Endothelial cell of umbilical vein (primary cell): ENCODE results near the gene NCS1. TPM values are rescaled to one million over a fixed set of nuclear protein-coding genes. Genes with fewer than 3 reads are reported as not detected.

Experiments
- BruUV-seq: library from RNA; stranded (reverse); fragments of 400-500 nt; replicated peaks from 2 replicates; lab custom pipeline; 2021; lab: Mats Ljungman, UMichigan
- CTCF ChIA-PET: fragments of 300-600, 350-600 bp; sonication (Branson Sonifier 250); formaldehyde crosslinking; loops from one replicate; lab custom pipeline; 2021; ENCODE audit warnings: antibody characterized with exemption, inconsistent platforms; lab: Charles Lee
- POLR2A ChIA-PET: fragments of 300-600, 350-600 bp; sonication (Branson Sonifier 250); formaldehyde crosslinking; loops from one replicate; lab custom pipeline; 2021; ENCODE audit warnings: antibody characterized with exemption, inconsistent platforms; lab: Charles Lee
- DNase-seq: peaks from one replicate; pipeline ENCODE4 v3.0.0-alpha.2; 2011; ENCODE audit warnings: low read depth, low spot score
- FAIRE-seq: peaks from 2 replicates; lab custom pipeline; 2011; peaks lifted over from hg19 to GRCh38; lab: Jason Lieb, UNC
- H2AFZ ChIP-seq: 2 replicates; pipeline ENCODE4 v1.6.0; 2012; ENCODE audit warnings: low read depth, low read length, control low read depth, inconsistent platforms
- H3K27ac ChIP-seq: 2 replicates; pipeline ENCODE4 v1.5.1; 2011; ENCODE audit warnings: low read depth, mild to moderate bottlenecking, control low read depth, low read length, moderate library complexity; ENCODE audit not compliant: insufficient read depth
- H3K27me3 ChIP-seq, 2 experiments: 2 replicates each; pipeline versions ENCODE4 v1.6.0 to v1.6.1; 2011; ENCODE audit warnings: low read length in 2 of 2, mixed read lengths in 1 of 2; ENCODE audit not compliant: control insufficient read depth in 2 of 2, insufficient read depth in 2 of 2
- H3K36me3 ChIP-seq, 2 experiments: 2 replicates in 1 of 2; 3 replicates in 1 of 2; pipeline ENCODE4 v1.5.1; 2011; ENCODE audit warnings: low read length in 2 of 2, mild to moderate bottlenecking in 1 of 2, moderate library complexity in 1 of 2; ENCODE audit not compliant: control insufficient read depth in 2 of 2, insufficient read depth in 2 of 2; ENCODE audit errors: extremely low read depth in 1 of 2
- H3K4me1 ChIP-seq: 3 replicates; pipeline ENCODE4 v1.5.1; 2011; ENCODE audit warnings: mild to moderate bottlenecking, low read length; ENCODE audit not compliant: control insufficient read depth, insufficient read depth; ENCODE audit errors: extremely low read depth
- H3K4me2 ChIP-seq: 2 replicates; pipeline ENCODE4 v1.6.1; 2011; ENCODE audit warnings: low read length, control low read depth, mixed read lengths; ENCODE audit not compliant: insufficient read depth
- H3K4me3 ChIP-seq, 3 experiments: fragments of 200-600 bp in 1 of 3; sonication (generic), shearing (Covaris generic) in 1 of 3; replicated peaks in 1 of 3; 2 replicates each; pipeline ENCODE4 v1.5.1; 2011 to 2016; ENCODE audit warnings: control low read depth in 3 of 3, low read length in 3 of 3, mild to moderate bottlenecking in 2 of 3, inconsistent platforms in 1 of 3, low read depth in 1 of 3, moderate library complexity in 1 of 3; ENCODE audit not compliant: insufficient read depth in 1 of 3
- H3K79me2 ChIP-seq: 2 replicates; pipeline ENCODE4 v1.6.0; 2012; ENCODE audit warnings: low read length, inconsistent platforms; ENCODE audit not compliant: control insufficient read depth, insufficient read depth
- H3K9ac ChIP-seq: replicated peaks from 2 replicates; pipeline ENCODE3; 2011; ENCODE audit warnings: low read length, control low read depth; ENCODE audit not compliant: insufficient read depth; ENCODE audit errors: extremely low read depth
- H3K9me1 ChIP-seq: replicated peaks from 3 replicates; pipeline ENCODE4 v1.6.0; 2011; ENCODE audit warnings: mild to moderate bottlenecking, low read length; ENCODE audit not compliant: control insufficient read depth, insufficient read depth; ENCODE audit errors: extremely low read depth
- H3K9me3 ChIP-seq: replicated peaks from 2 replicates; pipeline ENCODE4 v1.5.1; 2012; ENCODE audit warnings: low read length, inconsistent platforms; ENCODE audit not compliant: control insufficient read depth, insufficient read depth
- H4K20me1 ChIP-seq: replicated peaks from 2 replicates; pipeline ENCODE3; 2011; ENCODE audit warnings: mild to moderate bottlenecking, low read length; ENCODE audit not compliant: control insufficient read depth, insufficient read depth; ENCODE audit errors: extremely low read depth
- CTCF ChIP-seq, 2 donors: IDR thresholded peaks; 1 replicate in 1 of 2; 2 replicates in 1 of 2; pipeline ENCODE4 v1.5.1; 2011; ENCODE audit warnings: low read length in 2 of 2, mild to moderate bottlenecking in 2 of 2, moderate library complexity in 2 of 2, control low read depth in 1 of 2, inconsistent platforms in 1 of 2, low read depth in 1 of 2; ENCODE audit not compliant: insufficient read depth in 1 of 2; ENCODE audit errors: extremely low read depth in 1 of 2
- EZH2 ChIP-seq: IDR thresholded peaks from 2 replicates; pipeline ENCODE4 v1.6.1; 2012; ENCODE audit warnings: borderline replicate concordance, low read depth, mild to moderate bottlenecking, moderate library complexity, low read length, inconsistent platforms; ENCODE audit not compliant: severe bottlenecking
- FOS ChIP-seq: IDR thresholded peaks from 2 replicates; pipeline ENCODE4 v1.6.1; 2011; ENCODE audit warnings: mild to moderate bottlenecking, low read length, moderate library complexity, borderline replicate concordance; ENCODE audit not compliant: insufficient read depth
- GATA2 ChIP-seq: IDR thresholded peaks from 2 replicates; pipeline ENCODE4 v1.7.0; 2011; ENCODE audit warnings: low read depth, mild to moderate bottlenecking, moderate library complexity, mixed read lengths, low read length; ENCODE audit not compliant: insufficient read length, insufficient read depth
- JUN ChIP-seq: IDR thresholded peaks from 2 replicates; pipeline ENCODE4 v1.6.1; 2011; ENCODE audit warnings: borderline replicate concordance, low read depth; ENCODE audit not compliant: insufficient read length, insufficient read depth
- MAX ChIP-seq: IDR thresholded peaks from 2 replicates; pipeline ENCODE4 v1.6.1; 2011; ENCODE audit not compliant: insufficient read depth, insufficient read length
- MYC ChIP-seq: IDR thresholded peaks from one replicate; pipeline ENCODE4 v1.6.1; 2011; ENCODE audit warnings: mild to moderate bottlenecking, low read depth, low read length
- POLR2A ChIP-seq: IDR thresholded peaks from 2 replicates; pipeline ENCODE4 v1.6.1; 2012; ENCODE audit warnings: low read depth, mild to moderate bottlenecking, control low read depth, low read length
- POLR2AphosphoS5 ChIP-seq: IDR thresholded peaks from 2 replicates; pipeline ENCODE4 v1.6.1; 2012; ENCODE audit warnings: low read depth, mild to moderate bottlenecking, control low read depth, low read length, moderate library complexity; ENCODE audit not compliant: insufficient read depth
- dilution Hi-C: fragments of 300-500 bp; cut with MboI; formaldehyde crosslinking; loops from one replicate; pipeline ENCODE4 v1.15.0; 2019; ENCODE audit warnings: low sequenced_read_pairs; ENCODE audit not compliant: extremely low pct_ligation_motif_present
- intact Hi-C: fragments of 100-400 bp; cut with micrococcal nuclease; formaldehyde crosslinking; loops from one replicate; pipeline ENCODE4 v1.10.0; 2022
- polyA plus RNA-seq, 4 experiments: library from polyadenylated mRNA; depleted of rRNA in 3 of 4; stranded (reverse) in 3 of 4; unstranded in 1 of 4; fragments of >200 nt; gene quantifications; 2 replicates each; pipeline versions ENCODE4 v1.2.1 to v1.2.3, GENCODE V29; 2011 to 2012; ENCODE audit warnings: missing spikeins in 1 of 4
- total RNA-seq: library from RNA; stranded (reverse); gene quantifications from 2 replicates; pipeline ENCODE4 v1.2.3, GENCODE V29; 2021

NCS1 gene
- total and polyA plus RNA-seq, 2 donors (not counting 3 experiments of a cell fraction or from before 2014, with no cell fraction given): 53.6 to 77.4 TPM

- ChIA-PET CTCF (interaction anchor here (1.1 kb wide), 1 partner anchor 8 kb away, joined by 4 read pairs; no protein-coding TSS in a partner anchor), POLR2A (no interaction called here)
- no peaks in the 10 kb centered on the region for H4K20me1 ChIP-seq
- peaks cover 78% of the 10 kb centered on the region for H3K79me2 ChIP-seq
- no peak overlapping the region for H2AFZ ChIP-seq
- FAIRE-seq (no peak), DNase-seq (no peak)
- TF ChIP-seq POLR2AphosphoS5 (no peak), EZH2 (no peak), MAX (no peak), FOS (no peak), MYC (no peak), JUN (no peak), GATA2 (no peak), POLR2A (no peak)
- H3K27ac ChIP-seq: no peak overlapping the region
- H3K4me2 ChIP-seq: no peak overlapping the region
- H3K9ac ChIP-seq: no peak overlapping the region
- H3K27me3 ChIP-seq: no peaks in the 10 kb centered on the region
- no peaks in the 10 kb centered on the region for H3K9me1 ChIP-seq
- no peaks in the 10 kb centered on the region for H3K4me1 ChIP-seq
- intact Hi-C loops: no loop called here
- dilution Hi-C loops: no loop called here
- H3K9me3 ChIP-seq: no peaks in the 10 kb centered on the region
- H3K36me3 ChIP-seq: no peaks in the 10 kb centered on the region
- H3K4me3 ChIP-seq: no peak overlapping the region
- no TSS peak for BruUV-seq
Measured at GRCh38 chr9:130182381-130182909, 10.2 kb downstream of the NCS1 start.

GRCh38 chr9:130183133-130183762 lies 11.0 kb downstream of the NCS1 start:
- peak; percentile 15 for FAIRE-seq
- H2AFZ ChIP-seq: no peak overlapping the region
- no peak overlapping the region for H3K9ac ChIP-seq

More at GRCh38 chr9:130183133-130183762, 11.0 kb downstream of the NCS1 start:
- H4K20me1 ChIP-seq: no peaks in the 10 kb centered on the region
- H3K4me3 ChIP-seq: no peak overlapping the region
- H3K36me3 ChIP-seq: no peaks in the 10 kb centered on the region
- intact Hi-C loops: no loop called here
- H3K9me1 ChIP-seq: no peaks in the 10 kb centered on the region
- no peaks in the 10 kb centered on the region for H3K4me1 ChIP-seq
- no peak for DNase-seq
- no peaks in the 10 kb centered on the region for H3K27me3 ChIP-seq
- dilution Hi-C loops: no loop called here
- no peak overlapping the region for H3K27ac ChIP-seq
- no peak for TF ChIP-seq EZH2
- TF ChIP-seq POLR2A: no peak
- no peak for TF ChIP-seq MYC
- no peak for TF ChIP-seq CTCF (IDR thresholded peaks at IDR 0.05; ENCODE audit: extremely low read depth in 1 of 2, insufficient read depth in 1 of 2, low read depth in 1 of 2, low read length in 2 of 2)
- no peak for TF ChIP-seq FOS
- TF ChIP-seq JUN: no peak
- no peak for TF ChIP-seq MAX
- no peak for TF ChIP-seq POLR2AphosphoS5
- TF ChIP-seq GATA2: no peak
- no TSS peak for BruUV-seq
- no peaks in the 10 kb centered on the region for H3K9me3 ChIP-seq
- CTCF ChIA-PET: interaction anchor here (0.6 to 1.1 kb wide), 2 partner anchors 9 to 10 kb away, joined by 3 to 4 read pairs; no protein-coding TSS in a partner anchor
- no peak overlapping the region for H3K4me2 ChIP-seq
- POLR2A ChIA-PET: no interaction called here
- peaks cover 81% of the 10 kb centered on the region for H3K79me2 ChIP-seq
